HG02642 (cell line): Measurements from ENCODE around the gene SLC35E2B.
A peak's percentile ranks its signal among the peaks of the same experiment; 100 is the strongest.

ENCODE experiments used
- ATAC-seq: cut with Tn5 transposase; IDR thresholded peaks from one replicate; pipeline ENCODE4 v1.9.1; 2021; ENCODE audit warnings: mild to moderate bottlenecking; ENCODE audit not compliant: unreplicated experiment, poor library complexity

SLC35E2B gene

DNA sequence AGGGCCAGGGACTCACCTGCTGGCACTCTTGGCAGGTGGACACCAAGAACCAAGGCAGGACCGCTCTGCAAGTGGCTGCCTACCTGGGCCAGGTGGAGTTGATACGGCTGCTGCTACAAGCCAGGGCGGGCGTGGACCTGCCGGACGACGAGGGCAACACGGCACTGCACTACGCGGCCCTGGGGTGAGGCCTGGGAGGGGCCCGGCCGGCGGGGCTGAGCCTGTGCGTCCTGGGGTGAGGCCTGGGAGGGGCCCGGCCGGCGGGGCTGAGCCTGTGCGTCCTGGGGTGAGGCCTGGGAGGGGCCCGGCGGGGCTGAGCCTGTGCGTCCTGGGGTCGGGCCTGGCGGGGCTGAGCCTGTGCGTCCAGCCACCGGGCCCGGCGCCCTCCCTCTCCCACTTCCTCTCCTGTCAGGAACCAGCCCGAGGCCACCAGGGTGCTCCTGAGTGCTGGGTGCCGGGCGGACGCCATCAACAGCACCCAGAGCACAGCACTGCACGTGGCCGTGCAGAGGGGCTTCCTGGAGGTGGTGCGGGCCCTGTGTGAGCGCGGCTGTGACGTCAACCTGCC lies 65.2 kb downstream of the SLC35E2B start:
- ATAC-seq, result no peak

- no peak for ATAC-seq
Measured at GRCh38 chr1:1626207-1627141, 66.1 kb downstream of the SLC35E2B start.

DNA sequence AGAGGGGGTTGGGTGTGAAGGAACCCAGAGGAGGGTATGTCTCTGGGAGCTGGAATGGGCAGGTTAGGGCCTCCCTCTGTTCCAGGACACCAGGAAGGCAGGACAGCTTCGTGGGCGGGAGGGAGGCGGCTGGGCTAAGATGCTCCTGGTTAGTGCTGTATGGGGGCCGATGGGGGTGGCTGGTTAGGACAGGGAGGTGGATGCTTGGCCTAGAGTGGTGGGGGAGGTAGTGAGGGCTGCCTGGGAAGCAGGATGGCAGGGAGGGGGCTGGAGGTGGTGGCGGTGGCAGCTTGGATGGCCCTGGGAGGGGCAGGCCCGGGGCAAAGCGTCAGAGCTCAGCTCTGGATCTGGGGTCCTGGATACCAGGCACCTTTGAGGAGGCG lies 66.8 kb downstream of the SLC35E2B start:
- ATAC-seq, result no peak

DNA sequence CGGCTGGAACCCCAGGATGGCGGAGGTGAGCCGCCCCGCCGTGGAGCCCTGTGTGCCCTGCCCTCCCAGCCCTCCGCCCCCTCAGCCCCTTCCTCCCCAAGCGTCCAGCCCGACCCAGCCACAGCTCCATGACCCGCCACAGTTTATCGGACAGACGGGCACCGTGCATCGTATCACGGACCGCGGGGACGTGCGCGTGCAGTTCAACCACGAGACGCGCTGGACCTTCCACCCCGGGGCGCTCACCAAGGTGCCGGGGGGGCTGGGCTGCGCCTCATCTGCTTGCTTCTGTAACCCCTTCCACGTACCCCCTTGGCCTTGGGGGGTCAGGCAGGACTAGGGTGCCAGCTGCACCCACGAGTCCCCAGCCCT lies 67.2 kb downstream of the SLC35E2B start:
- no peak for ATAC-seq

- no peak for ATAC-seq
Measured at GRCh38 chr1:1624443-1625403, 67.9 kb downstream of the SLC35E2B start.

DNA sequence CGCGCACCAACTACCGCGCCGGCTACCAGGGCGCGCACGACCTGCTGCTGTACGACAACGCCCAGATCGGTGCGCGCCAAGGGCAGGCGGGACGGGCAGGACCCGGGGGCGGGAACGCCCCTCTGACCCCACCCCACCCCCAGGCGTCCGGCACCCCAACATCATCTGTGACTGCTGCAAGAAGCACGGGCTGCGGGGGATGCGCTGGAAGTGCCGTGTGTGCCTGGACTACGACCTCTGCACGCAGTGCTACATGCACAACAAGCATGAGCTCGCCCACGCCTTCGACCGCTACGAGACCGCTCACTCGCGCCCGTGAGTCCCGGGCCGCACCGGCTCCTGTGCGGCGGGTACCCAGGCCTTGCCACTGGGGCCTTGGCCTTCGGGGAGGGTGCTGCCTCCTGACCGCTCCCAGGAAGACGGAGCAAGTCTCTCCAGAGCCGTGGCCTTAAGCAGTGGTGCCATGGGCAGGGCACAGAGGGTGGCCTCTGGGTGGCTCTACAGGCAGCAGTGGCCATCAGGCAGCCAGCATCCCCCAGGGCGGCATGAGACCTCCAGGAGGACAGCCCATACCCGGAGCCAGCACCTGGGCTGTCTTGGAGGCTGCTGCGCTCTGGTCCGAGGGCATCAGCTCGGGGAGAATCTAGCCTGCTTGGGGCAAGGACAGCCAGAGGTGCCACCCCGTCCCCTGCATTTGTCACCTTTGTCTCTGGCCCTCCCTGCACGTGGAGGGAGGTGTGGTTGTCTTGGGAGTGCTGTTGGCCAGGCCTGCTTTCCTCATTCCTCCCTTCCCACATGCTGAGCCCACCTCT lies 68.8 kb downstream of the SLC35E2B start:
- no peak for ATAC-seq

DNA sequence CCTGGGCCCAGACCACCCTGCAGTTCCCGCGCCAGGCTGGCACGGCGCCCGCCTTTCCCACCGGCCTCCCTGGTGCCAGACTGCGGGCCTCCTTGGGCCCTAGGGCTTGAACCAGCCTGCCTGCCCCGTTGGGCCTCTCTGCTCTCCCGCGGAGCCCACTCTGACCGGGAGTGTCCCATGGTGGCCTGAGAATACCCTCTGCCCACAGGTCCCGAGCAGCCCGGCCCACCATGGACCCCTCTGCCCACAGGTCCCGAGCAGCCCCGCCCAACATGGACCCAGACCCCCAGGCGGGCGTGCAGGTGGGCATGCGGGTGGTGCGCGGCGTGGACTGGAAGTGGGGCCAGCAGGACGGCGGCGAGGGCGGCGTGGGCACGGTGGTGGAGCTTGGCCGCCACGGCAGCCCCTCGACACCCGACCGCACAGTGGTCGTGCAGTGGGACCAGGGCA lies 69.4 kb downstream of the SLC35E2B start:
- ATAC-seq, result no peak

GRCh38 chr1:1622788-1623094 lies 69.9 kb downstream of the SLC35E2B start:
- no peak for ATAC-seq

- no peak for ATAC-seq
Measured at GRCh38 chr1:1622010-1622787, 70.4 kb downstream of the SLC35E2B start.

GRCh38 chr1:1621173-1622009 lies 71.2 kb downstream of the SLC35E2B start:
- ATAC-seq, result no peak

DNA sequence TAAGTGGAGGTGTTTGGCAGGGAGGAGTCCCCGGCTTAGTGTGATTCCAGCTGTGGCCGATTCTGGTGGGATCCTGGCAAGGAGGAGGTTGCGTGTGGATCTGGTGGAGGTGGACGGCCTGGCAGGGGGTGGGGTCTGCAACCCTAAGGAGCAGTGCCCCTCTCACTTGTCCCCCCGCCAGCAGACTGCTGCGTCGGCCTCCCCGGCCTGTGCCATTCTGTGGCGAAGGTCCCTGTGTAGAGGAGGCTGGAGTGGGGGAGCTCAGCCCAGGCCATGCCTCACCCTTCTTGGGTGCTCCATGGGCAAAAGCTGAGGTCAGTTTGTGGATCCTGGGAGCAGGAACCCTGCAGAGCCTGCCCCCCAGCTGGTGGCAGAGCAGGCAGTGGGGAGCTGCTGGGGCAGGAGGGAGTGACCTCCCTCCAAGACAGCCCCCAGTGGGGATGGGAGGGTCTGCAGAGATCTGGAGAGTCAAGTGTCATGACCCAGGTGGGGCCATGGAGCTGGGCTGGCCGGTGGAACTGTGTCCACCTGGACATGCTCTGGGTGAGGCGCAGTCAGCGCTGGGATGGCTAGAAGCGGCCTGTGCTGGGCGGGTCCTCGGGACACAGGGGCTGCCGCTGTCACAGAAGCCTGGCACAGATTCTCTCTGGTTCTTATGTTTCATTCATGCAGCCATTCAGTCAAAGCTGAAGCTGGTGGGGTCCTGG lies 72.0 kb downstream of the SLC35E2B start:
- no peak for ATAC-seq

DNA sequence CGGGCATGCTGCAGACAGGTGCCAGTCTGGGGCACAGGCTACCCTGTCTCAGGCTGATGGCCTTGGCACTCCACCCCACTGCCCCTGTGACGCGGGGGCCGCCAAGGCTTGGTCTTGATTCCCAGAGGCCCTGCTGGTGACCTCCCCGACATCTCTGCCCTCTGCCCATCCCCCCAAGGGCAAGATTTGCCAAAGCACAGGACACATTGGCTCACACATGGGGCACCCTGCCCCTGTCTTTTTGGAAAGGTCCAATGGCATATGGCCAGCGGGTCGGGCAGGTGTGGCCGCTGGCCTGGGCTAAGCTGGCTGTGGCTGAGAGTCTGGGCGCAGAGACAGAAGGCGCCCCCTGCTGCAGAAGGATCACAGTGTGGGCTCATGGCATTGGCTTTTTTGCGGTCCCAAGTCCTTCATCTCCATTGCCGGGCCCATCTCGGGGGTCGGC lies 72.7 kb downstream of the SLC35E2B start:
- no peak for ATAC-seq

GRCh38 chr1:1618396-1619068 lies 74.1 kb downstream of the SLC35E2B start:
- no peak for ATAC-seq

DNA sequence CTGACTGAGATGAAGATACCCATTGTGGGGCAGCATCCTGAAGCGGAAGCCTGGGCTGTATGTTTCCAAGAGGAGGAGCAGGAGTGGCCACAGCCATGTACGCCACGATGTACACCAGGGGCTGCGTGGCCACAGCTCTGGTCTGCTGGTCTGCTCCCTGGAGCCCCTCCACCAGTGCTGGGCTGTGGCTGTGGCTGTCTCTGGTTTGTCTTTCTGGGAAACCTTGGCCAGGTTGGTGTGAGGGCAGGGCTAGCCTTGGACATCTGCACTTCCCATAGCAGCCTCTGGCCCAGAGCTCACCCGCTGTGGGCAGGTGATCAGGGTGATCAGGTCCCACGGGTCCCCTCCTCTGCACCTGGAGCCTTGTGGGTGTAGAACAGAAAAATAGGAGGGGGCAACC lies 74.7 kb downstream of the SLC35E2B start:
- ATAC-seq, result no peak

GRCh38 chr1:1617516-1617915 lies 75.1 kb downstream of the SLC35E2B start:
- ATAC-seq, result no peak

DNA sequence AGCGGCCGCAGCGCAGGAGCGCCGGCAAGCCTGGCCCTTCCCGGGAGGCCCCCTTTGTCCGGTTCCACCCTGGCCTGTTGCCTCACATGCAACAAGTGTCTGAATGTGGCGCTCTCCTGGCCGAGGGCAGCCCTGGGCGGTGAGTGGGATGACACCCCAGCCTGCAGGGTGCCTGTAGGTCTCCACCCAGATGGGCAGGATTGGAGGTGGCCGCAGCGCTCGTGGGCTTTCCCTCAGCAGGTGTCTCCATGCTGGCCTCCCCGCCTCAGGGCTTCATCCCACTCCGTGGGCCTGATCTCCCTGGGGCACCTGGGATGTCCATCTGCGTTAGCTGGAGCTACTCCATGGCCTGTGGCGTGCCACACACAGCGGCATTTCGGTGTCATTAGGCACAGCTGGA lies 75.8 kb downstream of the SLC35E2B start:
- ATAC-seq, result no peak

DNA sequence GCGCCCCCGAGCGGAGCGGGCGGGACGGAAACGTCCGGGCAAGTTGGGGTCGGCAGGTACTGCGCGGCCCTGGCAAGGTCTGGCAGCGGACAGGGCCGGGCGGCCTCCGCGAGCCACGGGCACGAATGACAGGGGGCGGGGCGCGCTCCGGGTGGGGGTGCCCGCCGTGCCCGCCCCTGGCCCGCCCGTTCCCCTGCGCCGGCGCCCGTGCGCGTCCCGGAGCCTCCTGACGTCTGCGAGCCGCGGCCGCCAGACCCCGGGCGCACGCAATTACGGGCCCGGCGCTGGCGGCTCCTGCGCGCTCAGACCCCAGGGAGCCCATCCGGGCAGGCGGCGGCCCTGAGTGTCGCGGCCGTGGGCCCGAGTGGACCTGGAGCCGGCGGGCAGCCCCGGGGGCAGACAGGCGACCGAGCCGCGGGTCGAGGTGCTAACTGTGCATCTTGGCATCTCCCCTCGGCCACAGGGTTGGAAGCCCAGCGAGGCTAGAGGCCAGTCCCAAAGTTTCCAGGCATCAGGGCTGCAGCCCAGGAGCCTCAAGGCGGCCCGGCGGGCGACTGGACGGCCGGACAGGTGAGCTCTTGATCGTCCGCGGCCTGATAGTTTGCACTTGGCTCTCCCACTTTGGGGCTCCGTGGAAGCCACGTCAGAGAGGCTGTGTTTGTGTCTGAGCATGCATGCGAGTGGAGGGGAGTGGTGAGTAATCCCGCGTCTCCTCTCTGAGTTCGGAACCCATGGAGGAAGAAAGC lies 76.4 kb downstream of the SLC35E2B start:
- ATAC-seq, result peak; percentile 19
